Cardiac muscle cell (in vitro differentiated cells and primary cell): ENCODE results near the gene CFAP161. TPM values are rescaled to one million over a fixed set of nuclear protein-coding genes. Genes with fewer than 3 reads are reported as not detected.

ENCODE experiments used
- DNase-seq, 2 donors: peaks; one replicate each; pipeline versions ENCODE4 v3.0.0 to v3.0.0-alpha.2; 2010 to 2017; ENCODE audit warnings: low read depth in 1 of 2, low spot score in 1 of 2
- H3K27ac ChIP-seq: fragments of 200-600 bp; sonication (generic); 2 replicates; pipeline ENCODE4 v1.5.1; 2016
- H3K27me3 ChIP-seq: fragments of 200-600 bp; sonication (generic); 2 replicates; pipeline ENCODE4 v1.6.0; 2016; ENCODE audit warnings: control low read depth
- H3K36me3 ChIP-seq: fragments of 200-600 bp; sonication (generic); 2 replicates; pipeline ENCODE4 v1.5.1; 2016; ENCODE audit warnings: control low read depth
- H3K4me1 ChIP-seq: fragments of 200-600 bp; sonication (generic); 2 replicates; pipeline ENCODE4 v1.8.1; 2017; ENCODE audit warnings: low read depth, mild to moderate bottlenecking, mixed run types
- H3K4me3 ChIP-seq: fragments of 200-600 bp; sonication (generic); 2 replicates; pipeline ENCODE4 v1.5.1; 2016; ENCODE audit warnings: mild to moderate bottlenecking
- H3K9me3 ChIP-seq: fragments of 200-600 bp; sonication (generic); 2 replicates; pipeline ENCODE4 v1.5.1; 2017; ENCODE audit warnings: low read depth, mild to moderate bottlenecking, control low read depth
- CTCF ChIP-seq: IDR thresholded peaks from 2 replicates; pipeline ENCODE4 v1.5.1; 2012; ENCODE audit warnings: low read depth, mild to moderate bottlenecking, low read length
- polyA plus RNA-seq: library from polyadenylated mRNA; unstranded; fragments of >200 nt; fragmentation: Nextera tagmentation; extraction: Ambion mirVana; gene quantifications from 2 replicates; pipeline ENCODE4 v1.2.1, GENCODE V29; 2016
- total RNA-seq: library from RNA; depleted of rRNA; stranded (reverse); fragments of >200 nt; gene quantifications from 2 replicates; pipeline ENCODE4 v1.2.3, GENCODE V29; 2016

CFAP161 gene
- total and polyA plus RNA-seq, 2 experiments from 2014 or later, result not detected

- H3K9me3 ChIP-seq, result no peaks in the 10 kb centered on the region
- no peak overlapping the region for H3K4me3 ChIP-seq
- H3K36me3 ChIP-seq, result no peaks in the 10 kb centered on the region
- peaks cover 30% of the 10 kb centered on the region for H3K27me3 ChIP-seq
- DNase-seq, result peak in 1 of 2 donors; percentile 34
- TF ChIP-seq CTCF, result no peak
- no peak overlapping the region for H3K27ac ChIP-seq
- no peaks in the 10 kb centered on the region for H3K4me1 ChIP-seq
Observed at GRCh38 chr15:81113861-81114291, 20.2 kb upstream of the CFAP161 start.

- Histone ChIP-seq H3K36me3 (no peaks in the 10 kb centered on the region), H3K27me3 (peaks cover 41% of the 10 kb centered on the region), H3K27ac (no peak overlapping the region), H3K9me3 (no peaks in the 10 kb centered on the region), H3K4me1 (no peaks in the 10 kb centered on the region), H3K4me3 (no peak overlapping the region)
- DNase-seq, result no peak
- TF ChIP-seq CTCF, result no peak
Observed at GRCh38 chr15:81115054-81115939, 18.8 kb upstream of the CFAP161 start.

- peak in 1 of 2 donors; percentile 61 for DNase-seq
- peaks cover 38% of the 10 kb centered on the region for H3K27me3 ChIP-seq
- H3K4me3 ChIP-seq, result no peak overlapping the region
- no peaks in the 10 kb centered on the region for H3K9me3 ChIP-seq
- no peaks in the 10 kb centered on the region for H3K36me3 ChIP-seq
- H3K4me1 ChIP-seq, result no peaks in the 10 kb centered on the region
- H3K27ac ChIP-seq, result no peak overlapping the region
- no peak for TF ChIP-seq CTCF
Observed at GRCh38 chr15:81117136-81117535, 16.9 kb upstream of the CFAP161 start.

GRCh38 chr15:81117581-81117980 is 16.5 kb upstream of the CFAP161 start:
- Histone ChIP-seq H3K9me3 (no peaks in the 10 kb centered on the region), H3K4me1 (no peaks in the 10 kb centered on the region), H3K27me3 (peaks cover 38% of the 10 kb centered on the region), H3K4me3 (no peak overlapping the region), H3K27ac (no peak overlapping the region), H3K36me3 (no peaks in the 10 kb centered on the region)
- TF ChIP-seq CTCF, result no peak
- no peak for DNase-seq

GRCh38 chr15:81118361-81118760 is 15.7 kb upstream of the CFAP161 start:
- no peaks in the 10 kb centered on the region for H3K36me3 ChIP-seq
- no peaks in the 10 kb centered on the region for H3K9me3 ChIP-seq
- H3K4me1 ChIP-seq, result no peaks in the 10 kb centered on the region
- H3K4me3 ChIP-seq, result peak overlapping the region; percentile 11
- no peak for TF ChIP-seq CTCF
- peaks cover 38% of the 10 kb centered on the region for H3K27me3 ChIP-seq
- no peak overlapping the region for H3K27ac ChIP-seq
- no peak for DNase-seq
